Breast epithelium (tissue), 3 donors: Measurements from ENCODE around the gene TMEM170B.

Experiments used
- POLR2AphosphoS5 ChIP-seq, 3 donors: sonication (generic); formaldehyde crosslinking; IDR thresholded peaks; one replicate each; pipeline ENCODE4 v1.6.1; 2017; ENCODE audit warnings: antibody characterized with exemption in 3 of 3
- TF ChIP-seq, protein P1 (sequence below), 3 donors: fragments of 450-650 bp; IDR thresholded peaks; one replicate each; pipeline ENCODE4 v1.5.1; 2016 to 2017; ENCODE audit warnings: antibody characterized with exemption in 3 of 3, mild to moderate bottlenecking in 3 of 3, moderate library complexity in 3 of 3

DNA sequence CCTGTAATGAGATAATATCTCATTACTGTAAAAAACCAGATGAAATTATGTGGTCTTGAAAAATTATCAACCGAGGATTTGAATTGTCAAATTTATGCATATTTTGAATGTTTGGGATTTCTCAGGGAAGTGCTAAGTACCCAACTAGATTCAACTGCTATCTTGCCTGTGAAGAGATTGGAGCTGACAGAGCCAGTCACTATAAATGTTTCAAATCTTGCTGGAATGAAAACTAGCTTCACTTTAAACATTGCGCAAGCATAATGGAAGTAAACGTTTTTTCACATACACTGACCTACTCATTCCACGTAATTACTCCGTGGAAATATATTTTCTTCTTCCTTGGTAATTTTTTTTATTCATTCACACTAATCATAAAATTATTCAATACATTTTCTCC lies 46.7 kb downstream of the TMEM170B start:
- TF ChIP-seq, protein P1, sequence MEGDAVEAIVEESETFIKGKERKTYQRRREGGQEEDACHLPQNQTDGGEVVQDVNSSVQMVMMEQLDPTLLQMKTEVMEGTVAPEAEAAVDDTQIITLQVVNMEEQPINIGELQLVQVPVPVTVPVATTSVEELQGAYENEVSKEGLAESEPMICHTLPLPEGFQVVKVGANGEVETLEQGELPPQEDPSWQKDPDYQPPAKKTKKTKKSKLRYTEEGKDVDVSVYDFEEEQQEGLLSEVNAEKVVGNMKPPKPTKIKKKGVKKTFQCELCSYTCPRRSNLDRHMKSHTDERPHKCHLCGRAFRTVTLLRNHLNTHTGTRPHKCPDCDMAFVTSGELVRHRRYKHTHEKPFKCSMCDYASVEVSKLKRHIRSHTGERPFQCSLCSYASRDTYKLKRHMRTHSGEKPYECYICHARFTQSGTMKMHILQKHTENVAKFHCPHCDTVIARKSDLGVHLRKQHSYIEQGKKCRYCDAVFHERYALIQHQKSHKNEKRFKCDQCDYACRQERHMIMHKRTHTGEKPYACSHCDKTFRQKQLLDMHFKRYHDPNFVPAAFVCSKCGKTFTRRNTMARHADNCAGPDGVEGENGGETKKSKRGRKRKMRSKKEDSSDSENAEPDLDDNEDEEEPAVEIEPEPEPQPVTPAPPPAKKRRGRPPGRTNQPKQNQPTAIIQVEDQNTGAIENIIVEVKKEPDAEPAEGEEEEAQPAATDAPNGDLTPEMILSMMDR (IDR thresholded peaks at IDR 0.05): no peak
- TF ChIP-seq POLR2AphosphoS5 (IDR thresholded peaks at IDR 0.05): no peak
